HG03575 (cell line): Measurements from ENCODE around the gene MRFAP1L1.
"Not testable (repeated sequence)": the region's sequence is repeated elsewhere in the genome, so short reads cannot be mapped to it uniquely, and the experiment has no call there.

Experiments used
- ATAC-seq: cut with Tn5 transposase; IDR thresholded peaks from one replicate; pipeline ENCODE4 v1.9.1; 2021; ENCODE audit not compliant: unreplicated experiment, insufficient number of reproducible peaks, low FRiP score; ENCODE audit errors: extremely low read depth

Gene MRFAP1L1

GRCh38 chr4:6740347-6740746 lies 30.7 kb upstream of the MRFAP1L1 start:
- no peak for ATAC-seq

- no peak for ATAC-seq
These were observed 30.3 kb upstream of the MRFAP1L1 start for GRCh38 chr4:6739920-6740319.

- no peak for ATAC-seq
These were observed 24.6 kb upstream of the MRFAP1L1 start for GRCh38 chr4:6734165-6734786.

GRCh38 chr4:6733358-6734164 lies 23.9 kb upstream of the MRFAP1L1 start:
- no peak for ATAC-seq

- ATAC-seq, result no peak
These were observed 23.0 kb upstream of the MRFAP1L1 start for GRCh38 chr4:6732441-6733357.

GRCh38 chr4:6731780-6732179 lies 22.1 kb upstream of the MRFAP1L1 start:
- no peak for ATAC-seq

GRCh38 chr4:6731318-6731675 lies 21.6 kb upstream of the MRFAP1L1 start:
- ATAC-seq, result no peak

GRCh38 chr4:6730603-6731317 lies 21.1 kb upstream of the MRFAP1L1 start:
- ATAC-seq, result no peak

GRCh38 chr4:6728320-6729029 lies 18.8 kb upstream of the MRFAP1L1 start:
- no peak for ATAC-seq

GRCh38 chr4:6727943-6728250 lies 18.2 kb upstream of the MRFAP1L1 start:
- no peak for ATAC-seq

GRCh38 chr4:6727081-6727942 lies 17.6 kb upstream of the MRFAP1L1 start:
- ATAC-seq, result no peak

GRCh38 chr4:6725427-6725961 lies 15.8 kb upstream of the MRFAP1L1 start:
- ATAC-seq, result not testable (repeated sequence)

GRCh38 chr4:6724421-6725111 lies 14.9 kb upstream of the MRFAP1L1 start:
- no peak for ATAC-seq

GRCh38 chr4:6723851-6724250 lies 14.2 kb upstream of the MRFAP1L1 start:
- no peak for ATAC-seq

GRCh38 chr4:6722891-6723290 lies 13.2 kb upstream of the MRFAP1L1 start:
- no peak for ATAC-seq

GRCh38 chr4:6721121-6721520 lies 11.5 kb upstream of the MRFAP1L1 start:
- no peak for ATAC-seq

- ATAC-seq, result no peak
These were observed 10.6 kb upstream of the MRFAP1L1 start for GRCh38 chr4:6720202-6720699.
